HG02763 (cell line): Measurements from ENCODE around the gene LMNA.

Source experiments
- ATAC-seq: cut with Tn5 transposase; IDR thresholded peaks from one replicate; pipeline ENCODE4 v1.9.1; 2021; ENCODE audit warnings: mild to moderate bottlenecking, moderate library complexity; ENCODE audit not compliant: unreplicated experiment

LMNA gene

DNA sequence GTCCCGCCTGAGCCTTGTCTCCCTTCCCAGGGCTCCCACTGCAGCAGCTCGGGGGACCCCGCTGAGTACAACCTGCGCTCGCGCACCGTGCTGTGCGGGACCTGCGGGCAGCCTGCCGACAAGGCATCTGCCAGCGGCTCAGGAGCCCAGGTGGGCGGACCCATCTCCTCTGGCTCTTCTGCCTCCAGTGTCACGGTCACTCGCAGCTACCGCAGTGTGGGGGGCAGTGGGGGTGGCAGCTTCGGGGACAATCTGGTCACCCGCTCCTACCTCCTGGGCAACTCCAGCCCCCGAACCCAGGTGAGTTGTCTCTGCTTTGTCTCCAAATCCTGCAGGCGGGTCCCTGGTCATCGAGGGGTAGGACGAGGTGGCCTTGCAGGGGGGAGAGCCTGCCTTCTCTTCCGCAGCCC, 24.0 kb downstream of the LMNA start:
- no peak for ATAC-seq

DNA sequence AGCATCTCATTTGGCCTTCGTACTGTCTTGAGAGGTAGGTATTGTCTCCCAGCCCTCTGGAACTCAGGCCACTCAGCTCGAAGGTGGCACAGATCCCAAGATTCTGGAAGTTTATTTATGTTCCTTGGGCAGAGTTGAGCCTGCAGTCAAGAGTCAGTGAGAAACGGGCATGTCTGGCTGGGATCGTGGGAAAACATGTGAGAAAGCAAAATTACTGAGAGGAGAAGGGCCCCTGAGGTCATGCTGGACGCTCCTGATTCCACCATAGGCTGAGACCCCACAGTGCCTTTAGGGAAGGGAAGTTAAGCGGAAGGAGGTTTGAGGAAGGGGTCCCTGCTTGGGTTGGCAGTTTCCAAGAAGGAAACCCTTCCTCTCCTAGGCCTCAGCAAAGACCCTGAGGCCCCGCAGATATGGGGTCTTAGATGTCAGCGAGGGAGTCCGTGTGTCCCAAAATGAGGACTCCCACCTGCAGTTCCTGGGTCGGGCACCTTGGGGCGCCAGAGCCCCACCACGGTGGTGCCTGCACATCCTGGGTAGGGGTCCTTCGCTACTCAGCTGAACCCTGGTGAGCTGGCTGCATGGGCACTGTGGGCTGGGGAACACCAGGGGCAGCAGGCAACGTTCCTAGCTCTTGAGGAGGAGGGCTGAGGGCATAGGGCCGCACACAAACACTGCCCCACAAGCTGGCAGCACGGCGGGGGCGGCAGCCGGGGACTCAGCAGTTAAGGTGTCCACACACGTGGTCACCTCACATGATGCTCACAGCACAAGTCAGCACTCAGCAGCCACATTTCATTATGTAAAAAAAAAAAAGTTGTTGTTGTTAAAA, 26.6 kb downstream of the LMNA start:
- no peak for ATAC-seq

DNA sequence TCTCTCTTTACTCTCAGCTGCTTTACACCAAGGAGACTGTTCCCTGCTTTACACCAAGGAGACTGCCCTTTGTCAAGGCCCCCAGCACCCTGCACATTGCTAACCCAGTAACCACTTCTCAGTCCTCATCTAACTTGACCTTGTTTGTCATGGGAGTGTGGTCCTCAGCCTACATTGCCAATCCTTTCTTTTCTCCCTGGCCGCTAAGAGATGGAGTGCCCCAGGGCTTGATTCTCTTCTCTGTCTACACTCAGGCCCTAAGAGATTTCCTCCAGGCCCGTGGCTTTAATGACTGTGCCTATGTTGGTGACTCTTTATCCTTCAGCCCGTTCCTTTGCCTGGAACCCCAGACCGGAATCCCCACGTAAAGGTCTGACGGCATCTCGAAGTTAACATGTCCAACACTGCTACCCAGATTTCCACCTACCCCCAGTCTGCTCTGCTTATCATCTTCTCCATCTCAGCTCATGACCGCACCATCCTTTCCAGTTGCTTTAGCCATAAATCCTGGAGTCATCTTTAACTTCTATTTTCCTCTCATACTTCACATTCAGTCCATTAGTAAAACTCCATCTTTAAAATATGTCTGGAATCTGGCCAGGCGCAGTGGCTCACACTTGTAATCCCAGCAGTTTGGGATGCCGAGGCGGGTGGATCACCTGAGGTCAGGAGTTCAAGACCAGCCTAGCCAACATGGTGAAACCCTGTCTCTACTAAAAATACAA, 29.4 kb downstream of the LMNA start:
- no peak for ATAC-seq

DNA sequence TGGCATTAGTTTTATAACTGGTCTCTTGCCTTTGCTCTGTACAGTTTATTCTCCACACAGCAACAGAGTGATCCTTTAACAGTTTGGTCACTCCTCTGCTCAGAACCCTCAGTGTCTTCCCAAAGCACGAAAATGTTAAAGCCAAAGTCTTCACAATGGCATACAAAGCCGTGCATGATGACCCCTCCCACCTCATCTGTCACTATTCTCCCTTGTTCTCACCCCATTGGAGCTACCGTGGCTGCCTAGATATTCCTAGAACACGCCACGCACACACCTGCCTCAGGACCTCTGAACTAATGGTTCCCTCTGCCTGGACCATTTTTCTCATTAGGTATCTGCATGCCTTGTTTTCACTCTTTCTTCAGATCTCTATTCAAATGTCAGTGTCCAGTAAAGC, 30.2 kb downstream of the LMNA start:
- ATAC-seq, result no peak

DNA sequence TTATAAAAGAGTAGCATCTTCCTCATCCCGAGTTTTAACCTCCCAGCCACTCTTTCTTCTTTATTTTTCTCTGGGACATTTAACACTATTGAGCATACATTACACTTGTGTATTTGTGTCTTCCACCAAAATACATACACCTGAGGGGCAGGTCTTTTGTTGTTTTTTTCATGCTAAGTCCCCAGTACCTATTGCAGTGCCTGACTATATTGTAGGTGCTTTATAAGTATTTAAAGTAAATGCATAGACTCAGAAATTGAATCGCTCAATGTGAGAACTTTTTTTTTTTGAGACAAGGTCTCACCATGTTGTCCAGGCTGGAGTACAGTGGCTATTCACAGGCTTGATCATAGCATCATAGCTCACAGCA, 31.1 kb downstream of the LMNA start:
- ATAC-seq, result no peak

DNA sequence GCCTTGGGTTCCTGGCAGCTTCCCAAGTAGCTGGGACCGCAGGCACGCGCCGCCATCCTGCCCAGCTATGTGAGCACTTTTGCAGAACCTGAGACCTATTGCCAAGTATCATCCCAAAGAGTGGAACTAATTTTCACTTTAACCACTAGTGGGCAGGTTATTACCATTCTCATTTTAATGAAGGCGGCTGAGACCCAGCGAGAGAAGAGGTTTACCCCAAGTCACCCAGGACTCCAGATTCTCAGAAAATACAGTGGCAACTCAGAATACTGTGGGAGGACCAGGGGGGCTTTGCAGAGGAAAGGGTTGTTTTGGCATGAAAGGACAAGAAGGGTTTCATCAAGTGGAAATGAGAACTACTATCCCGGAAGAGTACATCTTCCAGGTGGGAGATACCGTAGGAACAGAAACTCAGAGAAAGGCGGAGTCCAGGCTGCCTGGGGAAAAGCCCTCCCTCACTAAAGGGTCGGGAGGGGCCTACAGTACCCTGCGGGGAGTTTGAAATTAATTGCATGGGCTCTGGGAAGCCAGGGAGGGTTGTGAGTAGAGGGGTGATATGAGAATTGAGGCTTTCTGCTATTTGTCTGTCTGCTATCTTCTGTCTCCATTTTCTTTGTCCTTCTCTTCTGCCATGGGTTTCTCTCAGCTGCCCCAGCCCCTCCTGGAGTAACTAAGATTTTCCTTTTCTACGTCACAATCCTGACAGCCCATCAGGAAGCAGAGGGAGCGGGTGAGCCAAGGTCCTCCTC, 31.7 kb downstream of the LMNA start:
- ATAC-seq, result no peak

DNA sequence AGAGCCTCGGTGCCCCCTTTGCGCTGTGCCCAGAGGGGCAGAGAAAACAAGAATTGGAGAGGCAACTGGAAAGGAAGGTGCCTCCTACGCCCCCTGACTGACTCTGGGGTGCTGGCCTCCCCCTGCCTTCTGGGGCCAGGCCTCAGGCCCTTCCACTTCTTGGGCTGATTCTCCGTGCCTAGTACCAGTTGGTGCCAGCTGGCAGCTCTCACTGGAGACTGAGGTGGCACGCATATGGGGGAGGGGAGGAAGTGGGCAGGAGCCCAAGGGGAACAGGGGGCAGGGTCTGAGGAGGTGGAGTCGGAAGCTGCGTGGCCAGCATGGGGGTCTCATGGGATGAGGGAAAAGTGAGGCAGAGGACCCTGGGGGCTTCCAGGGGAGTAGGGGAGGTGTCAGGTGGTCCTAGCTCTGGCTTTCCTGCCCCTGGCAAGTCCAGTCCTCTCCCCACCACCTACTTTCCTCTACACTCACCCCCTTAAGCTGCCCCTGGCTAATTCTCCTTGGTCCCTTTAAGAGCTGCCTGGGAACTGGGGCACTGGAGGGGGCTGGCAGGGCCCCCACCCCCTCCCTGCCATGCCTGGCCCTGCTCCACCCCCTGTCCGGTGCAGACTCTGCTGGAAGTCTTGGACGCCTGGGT, 32.4 kb downstream of the LMNA start:
- no peak for ATAC-seq

DNA sequence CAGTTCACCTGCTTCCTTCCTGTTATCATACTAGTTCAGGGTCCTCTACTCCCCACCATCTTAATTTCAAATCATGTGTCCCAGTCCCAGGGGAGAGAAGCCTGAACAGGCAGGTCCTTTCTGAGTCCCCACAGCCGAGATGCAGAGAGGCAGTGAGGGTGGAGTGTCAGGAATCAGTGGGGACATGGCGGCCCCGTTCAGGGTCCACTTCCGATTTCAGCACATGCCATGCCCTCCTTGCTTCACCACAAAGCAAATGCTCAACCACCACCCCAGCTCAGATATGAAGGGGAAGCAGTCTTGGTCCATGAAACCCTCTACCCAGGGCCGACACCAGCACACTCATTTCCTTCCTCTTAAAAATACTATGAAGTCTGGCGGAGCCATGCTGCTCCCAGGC, 33.7 kb downstream of the LMNA start:
- no peak for ATAC-seq

DNA sequence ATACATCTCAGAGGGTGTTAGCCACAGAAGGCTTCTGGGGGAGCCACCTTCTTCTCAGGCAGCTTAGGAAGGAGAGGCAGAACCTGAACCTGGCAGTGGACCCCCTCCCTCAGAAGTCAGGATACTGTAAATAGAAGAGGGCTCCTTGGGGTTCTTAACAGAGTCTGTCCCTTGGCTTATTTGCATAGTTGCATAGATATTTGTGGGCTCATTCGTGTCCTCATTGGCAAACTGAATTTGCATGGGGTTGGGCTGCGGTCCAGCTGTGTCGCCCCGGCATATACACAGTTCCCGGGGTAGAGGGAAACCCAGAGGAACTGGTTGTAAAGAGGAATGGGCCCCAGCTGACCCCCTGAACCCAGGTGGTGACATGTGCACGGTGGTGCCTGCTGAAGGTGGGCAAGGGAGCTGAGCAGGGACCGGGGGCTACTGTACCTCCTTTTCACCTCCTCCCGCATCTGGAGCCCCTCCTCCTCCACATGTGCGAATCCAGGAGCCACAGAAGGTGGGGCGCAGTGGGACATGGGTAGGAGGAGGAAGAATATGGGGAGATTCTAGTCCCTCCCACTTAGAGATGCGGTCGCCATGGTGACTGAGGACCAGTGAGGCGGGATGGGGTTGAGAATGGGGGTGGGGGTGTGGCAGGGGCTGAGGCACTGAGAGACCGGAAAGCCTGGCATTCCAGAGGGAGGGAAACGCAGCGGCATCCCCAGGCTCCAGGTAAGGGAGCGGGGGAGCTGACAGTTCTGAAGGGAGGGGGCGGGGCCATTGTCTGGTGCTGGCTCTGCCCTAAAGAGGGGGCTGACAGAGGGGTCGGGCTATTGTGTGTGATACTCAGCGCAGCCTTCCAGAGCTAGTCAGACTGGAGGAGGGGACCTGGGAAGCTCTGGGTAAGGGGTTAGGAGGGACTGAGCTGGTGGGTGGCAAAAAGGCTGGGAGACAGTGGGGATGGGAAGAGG, 35.1 kb downstream of the LMNA start:
- ATAC-seq, result peak; percentile 42

DNA sequence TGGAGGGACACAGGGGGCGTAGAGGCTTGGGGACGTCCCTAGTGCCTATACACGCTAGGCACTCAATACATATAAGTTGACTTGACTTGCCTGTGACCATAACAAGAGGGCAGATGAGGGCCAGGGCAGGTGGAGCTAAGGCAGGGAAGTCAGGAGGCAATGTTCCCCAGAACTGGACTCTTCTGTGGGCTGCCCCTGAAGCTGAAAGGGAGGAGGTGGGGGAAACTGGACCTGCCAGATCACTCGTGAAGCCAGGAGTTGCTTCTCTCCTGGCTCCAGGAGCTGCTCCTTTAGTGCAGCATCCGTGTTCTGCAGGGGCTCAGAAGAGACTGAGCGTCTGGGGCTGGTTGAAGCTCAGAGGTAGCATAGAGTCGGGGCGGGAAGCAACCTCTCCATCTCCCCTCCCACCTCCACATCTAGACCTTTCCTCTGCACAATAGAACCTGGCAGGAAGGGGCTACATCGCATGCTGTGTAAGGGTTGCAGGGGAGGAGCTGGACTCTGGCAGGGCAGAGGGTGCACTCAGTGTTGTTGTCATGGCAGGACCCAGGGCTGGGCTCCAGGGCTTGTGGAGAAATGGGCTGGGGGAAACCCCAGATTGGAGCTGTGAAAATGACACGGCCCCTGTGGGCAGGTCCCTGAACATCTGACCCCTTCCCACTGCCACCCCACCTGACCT, 36.0 kb downstream of the LMNA start:
- no peak for ATAC-seq

DNA sequence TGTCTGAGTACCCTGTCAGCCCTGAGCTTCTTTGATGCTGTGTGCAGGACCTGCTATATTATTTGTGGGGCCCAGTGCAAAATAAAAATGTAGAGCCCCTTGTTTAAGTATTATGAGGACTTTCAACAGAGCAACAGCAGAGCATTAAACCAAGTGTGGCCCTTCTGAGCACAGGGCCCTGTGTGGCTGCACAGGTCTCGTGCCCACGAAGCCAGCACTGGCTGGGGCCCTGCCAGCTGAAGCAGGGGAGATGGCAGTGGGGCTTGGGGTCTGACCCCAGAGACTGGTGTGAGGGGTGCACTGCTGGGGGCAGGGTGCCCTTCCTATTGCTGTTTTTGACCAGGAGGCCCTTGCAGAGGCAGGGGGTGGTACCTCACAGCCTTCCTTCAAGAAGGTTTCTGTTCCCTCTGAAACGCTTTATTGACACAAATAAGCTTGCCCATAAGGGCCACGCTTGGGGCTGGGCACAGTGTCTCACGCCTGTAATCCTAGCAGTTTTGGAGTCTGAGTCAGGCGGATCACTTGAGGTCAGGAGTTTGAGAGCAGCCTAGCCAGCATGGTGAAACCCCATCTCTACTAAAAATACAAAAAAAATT, 36.7 kb downstream of the LMNA start:
- ATAC-seq, result no peak

DNA sequence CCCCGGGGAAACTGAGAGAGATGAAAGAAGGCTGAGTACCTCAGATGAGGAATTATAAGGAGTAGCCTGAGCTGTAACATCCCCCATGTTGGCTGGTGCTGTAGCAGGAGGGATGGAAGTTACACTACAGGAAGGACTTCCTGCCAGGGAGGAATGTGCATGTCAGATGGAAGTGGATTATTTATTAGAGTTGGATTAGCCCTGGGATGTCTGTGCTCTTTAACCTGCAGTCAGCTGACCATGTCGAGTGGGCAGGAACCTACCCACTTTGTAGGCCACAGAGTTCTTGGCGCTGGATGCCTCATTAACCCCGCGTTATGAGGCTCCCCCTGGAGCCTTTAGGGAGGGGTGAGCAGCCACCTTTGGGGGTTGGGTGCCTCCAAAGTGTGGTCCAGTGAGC, 38.1 kb downstream of the LMNA start:
- no peak for ATAC-seq

DNA sequence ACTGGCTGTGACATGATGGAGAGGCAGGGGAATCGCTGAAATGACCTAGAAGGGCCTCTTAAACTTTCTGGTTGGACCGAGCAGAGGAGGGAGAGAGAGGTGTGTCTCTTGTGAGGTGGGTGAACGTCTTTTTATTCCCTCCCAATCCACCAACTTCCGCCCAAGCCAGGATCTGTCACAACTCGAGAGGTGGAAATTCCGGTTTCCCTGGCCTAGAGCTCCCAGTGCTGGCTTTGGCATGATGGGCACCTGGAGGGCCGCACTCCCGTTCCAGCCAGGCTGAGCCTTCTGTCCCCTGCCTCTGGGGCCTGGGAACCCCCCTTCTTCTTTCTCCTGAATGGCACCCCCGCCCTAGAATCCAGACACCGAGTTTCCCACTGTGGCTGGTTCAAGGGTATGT, 38.9 kb downstream of the LMNA start, which contains the start of gene SEMA4A:
Gene SEMA4A (plus strand): TSS at position 224 of the 400 bp plus-strand sequence. CDS start 994 bp downstream, outside the sequence.
- no peak for ATAC-seq

DNA sequence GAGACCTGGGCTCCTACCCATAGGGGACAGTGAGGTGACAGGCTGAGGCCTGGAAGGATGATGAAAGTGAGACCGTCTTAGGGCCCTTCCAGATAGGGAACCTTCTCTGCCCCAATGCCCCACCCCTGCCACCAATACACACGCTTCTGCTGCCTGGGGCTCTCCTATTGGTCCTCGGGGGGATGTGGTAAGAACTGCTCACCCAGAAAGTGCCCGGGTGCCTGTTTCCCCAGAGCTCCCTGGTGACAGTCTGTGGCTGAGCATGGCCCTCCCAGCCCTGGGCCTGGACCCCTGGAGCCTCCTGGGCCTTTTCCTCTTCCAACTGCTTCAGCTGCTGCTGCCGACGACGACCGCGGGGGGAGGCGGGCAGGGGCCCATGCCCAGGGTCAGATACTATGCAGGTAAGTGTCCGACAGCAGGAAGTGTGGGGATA, 39.8 kb downstream of the LMNA start:
- peak; percentile 37 for ATAC-seq

DNA sequence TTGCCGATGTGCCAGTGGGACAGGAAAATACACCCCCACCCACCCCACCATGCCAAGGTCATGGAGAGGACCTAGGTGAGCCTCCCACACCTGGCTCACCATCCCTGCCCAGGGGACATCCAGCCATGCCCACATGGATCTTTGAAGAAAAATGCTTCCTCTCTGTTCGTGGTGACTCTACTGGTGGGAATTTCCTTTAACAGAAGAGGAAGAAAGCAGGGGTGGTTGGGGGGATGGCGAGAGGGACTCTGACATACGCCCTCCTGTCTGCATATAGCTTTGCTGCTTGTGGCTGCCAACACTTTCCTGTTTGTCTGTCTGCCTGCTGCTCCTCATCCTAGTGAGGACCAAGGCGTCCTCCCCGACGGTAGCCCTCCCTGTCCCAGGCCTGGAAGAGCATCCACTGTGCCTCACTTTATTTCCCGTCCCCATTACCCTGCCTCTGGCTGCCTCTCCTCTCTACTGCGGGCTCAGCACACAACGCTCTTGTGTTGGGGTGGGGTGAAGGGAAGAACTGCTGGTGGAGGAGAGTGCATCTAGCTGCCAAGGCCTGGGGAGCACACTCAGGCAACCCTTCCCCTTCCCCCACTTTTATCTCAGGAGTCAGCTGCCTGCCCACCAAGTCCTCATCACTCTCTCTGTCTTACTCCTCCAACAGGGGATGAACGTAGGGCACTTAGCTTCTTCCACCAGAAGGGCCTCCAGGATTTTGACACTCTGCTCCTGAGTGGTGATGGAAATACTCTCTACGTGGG, 41.4 kb downstream of the LMNA start:
- no peak for ATAC-seq

DNA sequence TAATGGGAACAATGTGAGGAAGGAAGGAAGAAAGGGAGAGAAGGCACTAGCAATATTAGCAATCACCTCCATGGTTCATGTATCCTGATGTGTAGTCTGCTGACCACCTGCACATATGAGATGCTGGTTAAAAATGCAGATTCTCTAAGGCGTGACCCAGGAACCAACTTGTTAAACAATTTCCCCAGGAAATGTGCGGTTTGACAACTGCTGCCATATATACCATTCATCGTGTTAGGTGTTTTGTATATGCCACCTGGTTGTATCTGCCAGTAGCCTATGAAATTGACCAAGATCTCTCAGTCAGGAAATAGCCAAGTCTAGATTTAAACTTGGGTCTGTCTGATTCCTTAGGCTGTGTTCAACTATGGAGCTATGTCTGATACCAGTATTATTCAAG, 43.0 kb downstream of the LMNA start:
- ATAC-seq, result no peak

DNA sequence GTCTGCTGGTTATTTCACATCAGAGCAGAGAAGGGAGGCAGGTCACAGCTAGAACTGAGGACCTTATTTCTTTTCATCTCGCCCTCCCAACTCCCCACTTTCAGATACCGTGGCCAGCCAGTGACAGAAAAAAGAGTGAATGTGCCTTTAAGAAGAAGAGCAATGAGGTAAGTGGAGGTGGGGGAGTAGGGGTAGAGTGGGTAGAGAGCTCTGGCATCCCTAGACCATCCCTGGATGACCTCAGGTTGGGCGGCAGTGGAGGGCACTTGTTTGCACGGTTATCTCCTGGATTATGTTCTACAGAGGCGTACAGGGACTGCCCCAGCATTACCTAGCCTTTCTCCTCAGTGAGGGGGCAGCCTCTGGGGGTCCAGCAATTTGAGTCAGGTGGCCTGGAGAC, 43.5 kb downstream of the LMNA start:
- no peak for ATAC-seq

DNA sequence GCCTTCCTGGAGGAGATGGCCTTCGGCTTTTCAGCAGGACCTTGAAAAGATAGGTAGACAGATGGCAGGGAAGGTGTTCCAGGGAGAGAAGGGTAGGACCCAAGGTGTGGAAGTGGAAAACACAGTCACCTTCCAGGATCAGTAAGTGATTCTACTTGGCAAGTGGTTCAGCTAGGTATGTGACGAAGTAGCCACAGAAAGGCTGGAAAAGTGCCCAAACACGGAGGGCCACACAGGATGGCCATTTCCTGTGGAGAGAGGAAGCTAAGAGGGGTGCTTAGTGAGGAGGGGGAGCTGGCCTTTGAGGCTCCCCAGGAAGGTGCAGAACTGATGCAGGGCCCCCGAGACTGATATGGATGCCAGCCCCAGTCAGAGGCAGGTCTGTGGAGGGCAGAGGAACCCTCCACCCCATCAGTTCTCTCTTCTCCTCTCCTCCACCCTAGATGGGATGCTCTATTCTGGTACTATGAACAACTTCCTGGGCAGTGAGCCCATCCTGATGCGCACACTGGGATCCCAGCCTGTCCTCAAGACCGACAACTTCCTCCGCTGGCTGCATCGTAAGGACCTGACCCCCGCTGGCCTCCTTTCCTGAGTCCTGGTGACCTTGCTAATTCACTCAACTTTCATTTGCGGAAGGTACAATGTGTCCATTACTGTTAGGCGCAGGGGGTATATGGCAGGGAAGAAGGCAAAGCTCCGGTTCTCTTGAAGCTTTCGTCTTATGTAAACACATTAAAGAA, 45.7 kb downstream of the LMNA start:
- no peak for ATAC-seq
